Vagina (tissue), 2 donors: Measurements from ENCODE around the gene RACGAP1.

Experiments
- POLR2A ChIP-seq, 2 donors: fragments of 450-650 bp; IDR thresholded peaks; one replicate each; pipeline ENCODE4 v1.6.1; 2017; ENCODE audit warnings: antibody characterized with exemption in 2 of 2, mild to moderate bottlenecking in 2 of 2, moderate library complexity in 2 of 2
- POLR2AphosphoS5 ChIP-seq, 2 donors: sonication (generic); formaldehyde crosslinking; IDR thresholded peaks; one replicate each; pipeline ENCODE4 v1.9.0; 2017; ENCODE audit warnings: antibody characterized with exemption in 2 of 2, mild to moderate bottlenecking in 2 of 2, low read depth in 1 of 2; ENCODE audit not compliant: insufficient read depth in 1 of 2
- TF ChIP-seq, protein P1 (sequence below), 3 experiments: fragments of 450-650 bp in 2 of 3; fragments of 200-600 bp in 1 of 3; sonication (generic) in 1 of 3; IDR thresholded peaks; one replicate each; pipeline ENCODE4 v1.5.1; 2017 to 2019; ENCODE audit warnings: antibody characterized with exemption in 3 of 3, mild to moderate bottlenecking in 2 of 3, moderate library complexity in 2 of 3

DNA sequence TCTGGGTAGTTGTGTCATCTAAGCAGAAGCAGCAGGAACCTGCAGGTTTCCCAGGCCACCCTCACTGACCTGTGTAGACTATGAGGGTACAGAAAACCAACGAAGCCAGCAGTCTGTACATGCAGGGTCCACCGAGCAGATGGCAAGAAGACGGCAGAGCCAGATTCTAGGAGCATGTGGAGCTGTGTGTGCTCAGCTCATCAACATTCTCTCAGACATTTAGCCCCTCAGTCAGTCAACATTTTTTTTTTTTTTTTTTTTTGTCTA is 24.8 kb upstream of the RACGAP1 start:
- TF ChIP-seq, protein P1, sequence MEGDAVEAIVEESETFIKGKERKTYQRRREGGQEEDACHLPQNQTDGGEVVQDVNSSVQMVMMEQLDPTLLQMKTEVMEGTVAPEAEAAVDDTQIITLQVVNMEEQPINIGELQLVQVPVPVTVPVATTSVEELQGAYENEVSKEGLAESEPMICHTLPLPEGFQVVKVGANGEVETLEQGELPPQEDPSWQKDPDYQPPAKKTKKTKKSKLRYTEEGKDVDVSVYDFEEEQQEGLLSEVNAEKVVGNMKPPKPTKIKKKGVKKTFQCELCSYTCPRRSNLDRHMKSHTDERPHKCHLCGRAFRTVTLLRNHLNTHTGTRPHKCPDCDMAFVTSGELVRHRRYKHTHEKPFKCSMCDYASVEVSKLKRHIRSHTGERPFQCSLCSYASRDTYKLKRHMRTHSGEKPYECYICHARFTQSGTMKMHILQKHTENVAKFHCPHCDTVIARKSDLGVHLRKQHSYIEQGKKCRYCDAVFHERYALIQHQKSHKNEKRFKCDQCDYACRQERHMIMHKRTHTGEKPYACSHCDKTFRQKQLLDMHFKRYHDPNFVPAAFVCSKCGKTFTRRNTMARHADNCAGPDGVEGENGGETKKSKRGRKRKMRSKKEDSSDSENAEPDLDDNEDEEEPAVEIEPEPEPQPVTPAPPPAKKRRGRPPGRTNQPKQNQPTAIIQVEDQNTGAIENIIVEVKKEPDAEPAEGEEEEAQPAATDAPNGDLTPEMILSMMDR (IDR thresholded peaks at IDR 0.05) = no peak
- TF ChIP-seq POLR2A (IDR thresholded peaks at IDR 0.05) = no peak
- no peak for TF ChIP-seq POLR2AphosphoS5 (IDR thresholded peaks at IDR 0.05; ENCODE audit: insufficient read depth in 1 of 2, low read depth in 1 of 2)
